Uterus (tissue), 4 donors: ENCODE results near the gene BTF3. TPM values are rescaled to one million over a fixed set of nuclear protein-coding genes. Genes with fewer than 3 reads are reported as not detected.

Experiments used
- DNase-seq, 2 donors: peaks; one replicate each; pipeline ENCODE4 v3.0.0-alpha.2; 2019 to 2020
- H3K27ac ChIP-seq, 2 donors: fragments of 200-600 bp; sonication (generic); 1 replicate in 1 of 2; 2 replicates in 1 of 2; pipeline ENCODE4 v1.5.1; 2016 to 2018
- H3K27me3 ChIP-seq, 2 donors: fragments of 200-600 bp; sonication (generic); one replicate each; pipeline ENCODE4 v1.5.1; 2018 to 2019; ENCODE audit warnings: control low read depth in 1 of 2
- H3K36me3 ChIP-seq, 2 donors: fragments of 200-600 bp; sonication (generic); one replicate each; pipeline ENCODE4 v1.5.1; 2019; ENCODE audit warnings: control low read depth in 1 of 2
- H3K4me1 ChIP-seq, 2 donors: fragments of 200-600 bp; sonication (generic); one replicate each; pipeline ENCODE4 v1.5.1; 2018 to 2019; ENCODE audit warnings: control low read depth in 1 of 2
- H3K4me3 ChIP-seq, 2 donors: fragments of 200-600 bp; sonication (generic); 1 replicate in 1 of 2; 2 replicates in 1 of 2; pipeline ENCODE4 v1.5.1; 2018 to 2019; ENCODE audit warnings: mild to moderate bottlenecking in 1 of 2
- H3K9me3 ChIP-seq, 2 donors: fragments of 200-600 bp; sonication (generic); one replicate each; pipeline ENCODE4 v1.5.1; 2019; ENCODE audit warnings: control low read depth in 1 of 2
- POLR2A ChIP-seq, 2 donors: fragments of 450-650 bp; IDR thresholded peaks; one replicate each; pipeline ENCODE4 v1.6.1; 2016; ENCODE audit warnings: antibody characterized with exemption in 2 of 2, mild to moderate bottlenecking in 1 of 2, moderate library complexity in 1 of 2
- intact Hi-C: fragments of 100-400 bp; cut with DNase I; formaldehyde crosslinking; loops from one replicate; pipeline ENCODE4 v1.15.1; 2023; ENCODE audit warnings: low total_unique reads
- total RNA-seq, 4 donors: library from RNA; depleted of rRNA in 3 of 4; stranded (reverse); fragments of >200 nt in 3 of 4; gene quantifications; one replicate each; pipeline versions ENCODE4 v1.1.0 to v1.2.4, GENCODE V29; 2014 to 2023
- TF ChIP-seq, protein P1 (sequence below), 4 experiments: fragments of 200-600 bp in 2 of 4; fragments of 450-650 bp in 2 of 4; sonication (generic) in 2 of 4; IDR thresholded peaks; one replicate each; pipeline ENCODE4 v1.5.1; 2016 to 2019; ENCODE audit warnings: antibody characterized with exemption in 4 of 4, mild to moderate bottlenecking in 2 of 4, moderate library complexity in 1 of 4
- donor health status: DM: yes; HTN: yes; CAD: no.

Gene BTF3
- total RNA-seq, 4 donors from 2014 or later: 247 to 690 (median 555) TPM

GRCh38 chr5:73472116-73472515, 26.1 kb upstream of the BTF3 start:
- no peaks in the 10 kb centered on the region for H3K9me3 ChIP-seq
- intact Hi-C loops: no loop called here
- H3K27me3 ChIP-seq: no peaks in the 10 kb centered on the region
- H3K27ac ChIP-seq: no peak overlapping the region
- H3K4me1 ChIP-seq: no peaks in the 10 kb centered on the region
- no peak overlapping the region for H3K4me3 ChIP-seq
- DNase-seq: no peak
- H3K36me3 ChIP-seq: no peaks in the 10 kb centered on the region
- TF ChIP-seq POLR2A (IDR thresholded peaks at IDR 0.05): no peak
- TF ChIP-seq, protein P1, sequence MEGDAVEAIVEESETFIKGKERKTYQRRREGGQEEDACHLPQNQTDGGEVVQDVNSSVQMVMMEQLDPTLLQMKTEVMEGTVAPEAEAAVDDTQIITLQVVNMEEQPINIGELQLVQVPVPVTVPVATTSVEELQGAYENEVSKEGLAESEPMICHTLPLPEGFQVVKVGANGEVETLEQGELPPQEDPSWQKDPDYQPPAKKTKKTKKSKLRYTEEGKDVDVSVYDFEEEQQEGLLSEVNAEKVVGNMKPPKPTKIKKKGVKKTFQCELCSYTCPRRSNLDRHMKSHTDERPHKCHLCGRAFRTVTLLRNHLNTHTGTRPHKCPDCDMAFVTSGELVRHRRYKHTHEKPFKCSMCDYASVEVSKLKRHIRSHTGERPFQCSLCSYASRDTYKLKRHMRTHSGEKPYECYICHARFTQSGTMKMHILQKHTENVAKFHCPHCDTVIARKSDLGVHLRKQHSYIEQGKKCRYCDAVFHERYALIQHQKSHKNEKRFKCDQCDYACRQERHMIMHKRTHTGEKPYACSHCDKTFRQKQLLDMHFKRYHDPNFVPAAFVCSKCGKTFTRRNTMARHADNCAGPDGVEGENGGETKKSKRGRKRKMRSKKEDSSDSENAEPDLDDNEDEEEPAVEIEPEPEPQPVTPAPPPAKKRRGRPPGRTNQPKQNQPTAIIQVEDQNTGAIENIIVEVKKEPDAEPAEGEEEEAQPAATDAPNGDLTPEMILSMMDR (IDR thresholded peaks at IDR 0.05): no peak

DNA sequence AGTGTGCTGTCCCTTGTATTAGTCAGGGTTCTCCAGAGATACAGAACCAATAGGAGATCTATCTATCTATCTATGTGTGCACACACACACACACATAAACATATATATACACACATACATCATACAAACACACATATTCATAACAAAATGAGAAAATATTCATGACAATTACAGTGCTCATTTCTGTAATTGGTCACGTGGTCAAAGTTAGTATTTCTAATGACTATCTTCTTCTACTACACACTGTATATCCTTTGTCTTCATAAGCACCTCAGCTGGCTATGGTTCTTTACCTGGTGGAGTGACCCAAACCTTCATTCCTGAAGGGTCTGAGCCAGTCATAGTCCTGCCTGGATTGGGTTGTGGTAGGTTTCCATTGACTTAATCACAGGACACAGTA, 17.7 kb upstream of the BTF3 start:
- no peak for TF ChIP-seq POLR2A (IDR thresholded peaks at IDR 0.05)
- TF ChIP-seq, protein P1 (IDR thresholded peaks at IDR 0.05): no peak
- DNase-seq: no peak
- H3K9me3 ChIP-seq: no peaks in the 10 kb centered on the region
- H3K27ac ChIP-seq: no peak overlapping the region
- intact Hi-C loops: no loop called here
- no peaks in the 10 kb centered on the region for H3K4me1 ChIP-seq
- H3K27me3 ChIP-seq: no peaks in the 10 kb centered on the region
- H3K36me3 ChIP-seq: no peaks in the 10 kb centered on the region
- H3K4me3 ChIP-seq: no peak overlapping the region

GRCh38 chr5:73482383-73483136, 15.7 kb upstream of the BTF3 start:
- H3K4me1 ChIP-seq: no peaks in the 10 kb centered on the region
- no peak for DNase-seq
- intact Hi-C loops: no loop called here
- no peaks in the 10 kb centered on the region for H3K27me3 ChIP-seq
- no peak overlapping the region for H3K27ac ChIP-seq
- no peaks in the 10 kb centered on the region for H3K36me3 ChIP-seq
- TF ChIP-seq, protein P1 (IDR thresholded peaks at IDR 0.05): no peak
- no peak for TF ChIP-seq POLR2A (IDR thresholded peaks at IDR 0.05)
- H3K4me3 ChIP-seq: no peak overlapping the region
- no peaks in the 10 kb centered on the region for H3K9me3 ChIP-seq

DNA sequence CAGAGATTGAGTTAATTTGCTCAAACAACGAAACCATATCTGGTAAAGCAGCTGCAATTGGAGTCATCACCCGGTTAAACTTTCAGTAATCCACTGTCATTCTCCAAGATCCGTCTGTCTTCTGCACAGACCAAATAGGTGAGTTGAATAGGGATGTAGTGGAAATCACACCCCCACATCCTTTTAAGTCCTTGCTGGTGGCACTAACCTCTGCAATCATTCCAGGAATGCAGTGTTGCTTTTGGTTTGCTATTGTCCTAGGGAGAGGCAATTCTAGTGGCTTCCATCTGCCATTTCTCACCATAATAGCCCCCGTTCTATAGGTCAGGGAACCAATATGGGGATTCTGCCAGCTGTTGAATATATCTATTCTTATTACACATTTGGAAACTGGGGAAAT, 14.6 kb upstream of the BTF3 start:
- Histone ChIP-seq H3K36me3 (no peaks in the 10 kb centered on the region), H3K9me3 (no peaks in the 10 kb centered on the region)
- intact Hi-C loops: no loop called here

GRCh38 chr5:73484511-73484910, 13.7 kb upstream of the BTF3 start:
- no peak for DNase-seq

More for the DNA sequence above, 14.6 kb upstream of the BTF3 start:
- no peak overlapping the region for H3K27ac ChIP-seq
- no peak for TF ChIP-seq POLR2A (IDR thresholded peaks at IDR 0.05)
- TF ChIP-seq, protein P1 (IDR thresholded peaks at IDR 0.05): no peak
- H3K4me1 ChIP-seq: no peaks in the 10 kb centered on the region
- no peaks in the 10 kb centered on the region for H3K27me3 ChIP-seq
- no peak for DNase-seq
- H3K4me3 ChIP-seq: no peak overlapping the region

More at GRCh38 chr5:73484511-73484910, 13.7 kb upstream of the BTF3 start:
- no peaks in the 10 kb centered on the region for H3K27me3 ChIP-seq
- H3K27ac ChIP-seq: no peak overlapping the region
- no peaks in the 10 kb centered on the region for H3K4me1 ChIP-seq
- H3K36me3 ChIP-seq: no peaks in the 10 kb centered on the region
- no peak for TF ChIP-seq POLR2A (IDR thresholded peaks at IDR 0.05)
- TF ChIP-seq, protein P1 (IDR thresholded peaks at IDR 0.05): no peak
- no peaks in the 10 kb centered on the region for H3K9me3 ChIP-seq
- intact Hi-C loops: no loop called here
- H3K4me3 ChIP-seq: no peak overlapping the region
